Gastrocnemius medialis (tissue), 4 donors: ENCODE data around the gene IL1F10.

Experiments used
- POLR2A ChIP-seq, 2 donors: fragments of 450-650 bp; IDR thresholded peaks; one replicate each; pipeline ENCODE4 v1.6.1; 2017; ENCODE audit warnings: antibody characterized with exemption in 2 of 2, mild to moderate bottlenecking in 2 of 2, moderate library complexity in 2 of 2
- TF ChIP-seq, protein P1 (sequence below), 5 experiments: fragments of 450-650 bp in 3 of 5; fragments of 200-600 bp in 2 of 5; sonication (generic) in 2 of 5; IDR thresholded peaks in 4 of 5; conservative IDR thresholded peaks in 1 of 5; 1 replicate in 4 of 5; 2 replicates in 1 of 5; pipeline ENCODE4 v1.5.1; 2016 to 2019; ENCODE audit warnings: antibody characterized with exemption in 5 of 5, mild to moderate bottlenecking in 3 of 5, moderate library complexity in 3 of 5

DNA sequence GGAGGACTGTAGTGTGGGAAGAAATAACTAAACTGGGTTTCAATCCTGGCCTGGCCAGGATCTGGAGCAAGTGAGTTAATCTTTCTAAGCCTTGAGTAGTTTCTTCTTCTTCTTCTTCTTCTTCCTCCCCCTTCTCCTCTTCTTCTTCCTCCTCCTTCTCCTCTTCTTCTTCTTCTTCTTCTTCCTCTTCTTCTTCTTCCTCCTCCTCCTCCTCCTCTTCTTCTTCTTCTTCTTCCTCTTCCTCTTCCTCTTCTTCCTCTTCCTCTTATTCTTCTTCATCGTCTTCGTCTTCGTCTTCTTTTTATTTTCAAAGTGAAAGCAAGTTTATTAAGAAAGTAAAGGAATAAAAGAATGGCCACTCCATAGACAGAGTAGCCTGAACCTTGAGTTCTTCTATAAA is 53.1 kb downstream of the IL1F10 start:
- TF ChIP-seq, protein P1, sequence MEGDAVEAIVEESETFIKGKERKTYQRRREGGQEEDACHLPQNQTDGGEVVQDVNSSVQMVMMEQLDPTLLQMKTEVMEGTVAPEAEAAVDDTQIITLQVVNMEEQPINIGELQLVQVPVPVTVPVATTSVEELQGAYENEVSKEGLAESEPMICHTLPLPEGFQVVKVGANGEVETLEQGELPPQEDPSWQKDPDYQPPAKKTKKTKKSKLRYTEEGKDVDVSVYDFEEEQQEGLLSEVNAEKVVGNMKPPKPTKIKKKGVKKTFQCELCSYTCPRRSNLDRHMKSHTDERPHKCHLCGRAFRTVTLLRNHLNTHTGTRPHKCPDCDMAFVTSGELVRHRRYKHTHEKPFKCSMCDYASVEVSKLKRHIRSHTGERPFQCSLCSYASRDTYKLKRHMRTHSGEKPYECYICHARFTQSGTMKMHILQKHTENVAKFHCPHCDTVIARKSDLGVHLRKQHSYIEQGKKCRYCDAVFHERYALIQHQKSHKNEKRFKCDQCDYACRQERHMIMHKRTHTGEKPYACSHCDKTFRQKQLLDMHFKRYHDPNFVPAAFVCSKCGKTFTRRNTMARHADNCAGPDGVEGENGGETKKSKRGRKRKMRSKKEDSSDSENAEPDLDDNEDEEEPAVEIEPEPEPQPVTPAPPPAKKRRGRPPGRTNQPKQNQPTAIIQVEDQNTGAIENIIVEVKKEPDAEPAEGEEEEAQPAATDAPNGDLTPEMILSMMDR (IDR thresholded peaks at IDR 0.05 in 4 of 5, conservative IDR thresholded peaks at IDR 0.05 in 1 of 5): no peak
- TF ChIP-seq POLR2A (IDR thresholded peaks at IDR 0.05): no peak
